ENCODE data around the gene RCL1.

- no peak for TF ChIP-seq REST (IDR thresholded peaks at IDR 0.05; ENCODE audit: insufficient read depth in 1 of 2, low read depth in 2 of 2, low read length in 2 of 2)
- no peak for TF ChIP-seq POLR2AphosphoS5 (IDR thresholded peaks at IDR 0.05; ENCODE audit: low read depth, low read length)
Measured at GRCh38 chr9:4762886-4763541, 29.7 kb upstream of the RCL1 start.

All from PFSK-1 (cell line).